Hematopoietic multipotent progenitor cell treated with erythropoietin and hydrocortisone succinate and interleukin-3 and kit ligand, for 8 days (in vitro differentiated cells): ENCODE data around the gene CFAP70.

Source experiments
- DNase-seq: peaks from one replicate; pipeline ENCODE4 v3.0.0-alpha.2; 2015

Gene CFAP70

GRCh38 chr10:73251683-73252444 is 106.8 kb downstream of the CFAP70 start:
- DNase-seq: peak; percentile 42

DNA sequence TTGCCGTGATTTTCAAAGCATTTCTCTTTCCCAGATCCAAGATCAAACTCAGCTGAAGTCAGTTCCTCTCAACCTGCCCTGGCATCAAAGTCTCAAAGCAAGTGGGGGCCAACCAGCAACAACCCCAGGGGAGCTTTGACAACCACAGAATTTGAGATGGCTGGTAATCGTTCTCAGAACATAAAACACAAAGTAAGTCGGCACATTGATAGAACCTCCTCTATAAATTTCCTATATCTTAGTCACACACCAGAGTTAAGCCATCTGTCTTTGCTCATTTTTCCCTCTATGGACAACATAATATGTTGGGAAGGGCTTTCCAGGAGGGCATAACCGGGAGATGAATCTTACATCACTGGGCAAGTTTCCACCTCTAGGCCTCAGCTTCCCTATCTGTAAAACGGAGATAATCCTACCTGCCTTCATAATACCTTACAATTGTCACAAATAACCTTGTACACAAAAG is 110.4 kb downstream of the CFAP70 start:
- no peak for DNase-seq

- DNase-seq: peak; percentile 37
Measured at GRCh38 chr10:73247509-73248258, 111.0 kb downstream of the CFAP70 start.

DNA sequence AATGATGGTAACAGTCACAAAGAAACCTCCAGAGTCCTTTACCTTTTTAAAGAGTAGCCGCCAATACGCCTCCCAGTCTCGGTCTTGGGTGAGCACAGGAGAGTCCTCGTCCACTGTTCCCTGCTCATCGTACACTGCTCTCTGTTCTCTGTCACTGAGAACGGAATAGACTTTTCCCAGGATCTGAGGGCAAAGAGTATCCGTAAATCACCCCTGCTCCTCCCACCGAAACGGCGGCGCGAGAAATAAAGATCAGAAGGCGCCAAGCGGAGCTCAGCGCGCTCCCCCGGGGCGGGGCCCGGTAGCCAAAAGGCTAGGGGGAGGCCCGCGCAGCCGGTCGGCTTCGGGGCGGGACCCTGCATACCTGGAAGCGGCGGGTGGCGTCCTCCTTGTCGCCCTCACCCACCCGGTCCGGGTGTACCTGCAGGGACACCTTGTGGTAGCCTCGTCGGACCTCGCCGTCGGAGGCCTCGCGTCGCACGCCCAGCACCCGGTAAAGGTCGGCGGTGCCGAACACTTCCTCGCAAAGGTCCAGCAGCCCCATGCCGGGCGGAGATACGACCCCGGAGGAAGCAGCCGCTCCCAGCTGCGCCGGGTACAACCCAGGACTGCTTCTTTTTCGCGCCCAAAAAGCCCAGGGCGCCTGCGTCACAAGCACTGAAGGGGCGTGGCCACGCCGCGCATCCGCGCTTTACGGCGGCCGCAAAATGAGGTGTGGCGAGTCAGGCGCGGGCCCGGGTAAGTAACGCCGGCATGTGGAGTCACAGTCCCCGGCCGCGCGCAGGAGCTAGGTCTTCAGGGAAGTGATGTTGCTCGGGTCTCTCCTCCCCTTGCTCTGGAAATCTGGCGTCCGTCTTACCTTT is 111.8 kb downstream of the CFAP70 start, which contains the start of gene DNAJC9:
DNAJC9 (minus strand) TSS at position 610 of the 863 bp plus-strand sequence; CDS start at position 544, 66 bp downstream.
- peak; percentile 95 for DNase-seq

DNA sequence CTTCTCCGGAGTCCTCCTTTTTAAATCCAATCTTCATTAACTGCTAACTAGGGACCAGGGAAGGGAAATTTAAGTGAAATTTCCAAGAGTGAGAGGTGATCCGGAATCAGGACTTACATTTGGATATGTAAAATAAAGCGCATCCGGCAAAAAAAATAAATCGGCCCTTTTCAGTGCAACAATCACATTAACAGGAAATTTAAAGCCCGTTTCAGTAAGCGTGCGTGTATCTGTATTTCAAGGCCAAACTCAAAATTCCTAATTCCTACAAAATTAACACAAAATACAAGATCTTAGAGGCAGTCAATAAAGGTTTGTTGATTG is 112.4 kb downstream of the CFAP70 start:
- DNase-seq: no peak

GRCh38 chr10:73244866-73245477 is 113.7 kb downstream of the CFAP70 start:
- DNase-seq: peak; percentile 98

DNA sequence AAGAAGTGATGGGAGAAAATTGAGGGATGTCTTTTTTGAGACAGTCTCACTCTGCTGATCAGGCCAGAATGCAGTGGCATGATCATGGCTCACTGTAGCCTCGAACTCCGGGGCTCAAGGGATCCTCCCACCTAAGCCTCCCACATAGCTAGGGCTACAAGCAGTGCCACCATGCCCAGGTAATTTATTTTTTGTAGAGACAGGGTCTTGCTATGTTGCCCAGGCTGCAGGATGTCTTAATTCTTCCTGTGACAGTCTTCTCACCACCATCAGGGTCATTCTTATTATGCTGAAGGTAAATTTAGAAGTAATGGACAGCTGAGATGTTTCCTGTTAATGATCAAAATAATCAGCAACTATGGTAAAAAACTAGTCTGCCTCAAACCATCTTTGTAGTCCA is 118.8 kb downstream of the CFAP70 start:
- DNase-seq: no peak

DNA sequence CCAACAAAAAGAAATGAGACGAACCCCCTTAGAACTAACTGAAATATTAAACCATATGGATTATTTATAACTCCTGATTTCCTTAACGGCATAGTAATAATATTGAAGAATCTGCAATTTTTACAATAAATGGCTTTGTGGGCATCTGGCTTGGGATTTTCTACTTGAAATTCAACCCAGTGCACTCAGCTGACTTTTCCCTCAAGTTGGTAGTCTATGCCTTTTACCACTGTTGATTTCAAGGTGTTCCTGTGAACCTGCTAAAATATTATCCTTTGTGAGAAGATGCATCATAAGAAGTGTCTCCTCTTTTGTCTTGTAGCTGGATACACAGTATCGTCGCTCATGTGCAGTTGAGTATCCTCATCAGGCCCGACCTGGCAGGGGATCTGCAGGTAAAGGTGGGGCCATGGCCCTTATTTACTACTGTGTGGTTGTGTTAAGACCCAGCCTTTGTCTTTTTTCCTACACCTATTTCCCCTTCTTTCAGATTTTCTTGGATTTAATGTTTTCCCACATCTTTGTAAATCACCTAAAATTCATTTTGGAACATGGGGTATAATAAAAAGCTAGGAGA is 119.6 kb downstream of the CFAP70 start:
- no peak for DNase-seq

GRCh38 chr10:73234695-73235094 is 124.0 kb downstream of the CFAP70 start:
- DNase-seq: no peak

DNA sequence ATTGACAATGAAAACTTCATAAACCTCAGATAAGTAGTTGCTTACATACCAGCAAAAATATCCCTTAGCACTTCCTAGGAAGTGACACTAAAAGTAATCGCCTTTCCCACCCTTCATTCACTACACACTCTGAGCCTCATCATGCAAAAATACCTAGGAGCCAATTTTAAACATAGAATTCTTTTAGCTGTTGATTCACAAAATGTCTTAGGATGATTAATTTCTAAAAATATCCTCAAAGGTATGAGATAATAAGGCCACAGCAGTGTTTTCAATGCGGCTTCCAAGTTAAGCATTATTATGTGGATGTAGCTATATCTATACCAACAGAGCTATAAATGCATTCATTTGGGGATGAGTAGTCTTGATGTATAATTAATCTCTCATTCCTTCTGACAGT is 124.8 kb downstream of the CFAP70 start:
- DNase-seq: no peak

- DNase-seq: peak; percentile 51
Measured at GRCh38 chr10:73232887-73233286, 125.8 kb downstream of the CFAP70 start.

DNA sequence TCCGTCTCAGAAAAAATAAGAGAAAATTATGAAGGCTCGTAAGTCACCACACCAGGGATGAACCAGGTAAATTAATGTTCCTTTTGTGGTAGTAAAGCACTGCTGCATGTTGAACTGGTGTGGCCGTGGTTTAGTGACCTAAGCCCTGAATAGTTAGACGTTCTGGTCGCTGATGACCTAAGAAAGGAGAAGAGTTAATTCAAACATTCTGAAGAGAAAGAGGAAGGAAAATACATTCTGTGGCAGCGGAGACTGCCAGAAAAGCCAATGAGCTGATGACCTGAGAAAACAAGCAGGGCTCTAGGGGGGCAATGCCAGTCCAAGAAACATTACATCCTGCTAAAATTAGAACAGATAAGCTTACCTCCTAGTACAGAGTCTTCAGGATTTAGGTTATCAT is 129.1 kb downstream of the CFAP70 start:
- no peak for DNase-seq

DNA sequence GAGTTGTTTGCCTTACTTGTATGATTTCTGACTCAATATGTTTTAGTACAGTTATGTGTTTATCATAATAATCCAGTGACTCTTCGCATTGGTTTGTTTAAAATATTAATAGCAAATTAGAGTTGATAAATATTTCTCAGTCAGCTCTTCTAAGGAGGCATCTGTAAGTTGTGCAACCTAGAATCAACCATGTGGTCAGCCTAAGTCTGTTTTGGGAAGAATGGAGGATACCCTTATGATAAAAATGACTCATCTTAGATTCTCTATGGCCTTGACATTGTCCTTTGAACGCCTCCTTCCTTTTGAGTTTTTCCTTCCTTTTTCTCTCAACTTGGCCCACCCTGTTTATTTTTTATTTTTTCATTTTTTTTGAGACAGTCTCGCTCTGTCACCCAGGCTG is 130.4 kb downstream of the CFAP70 start:
- DNase-seq: no peak

GRCh38 chr10:73226663-73227062 is 132.0 kb downstream of the CFAP70 start:
- DNase-seq: no peak

- DNase-seq: no peak
Measured at GRCh38 chr10:73225518-73225917, 133.1 kb downstream of the CFAP70 start.

- no peak for DNase-seq
Measured at GRCh38 chr10:73220989-73221388, 137.7 kb downstream of the CFAP70 start.

- DNase-seq: no peak
Measured at GRCh38 chr10:73219384-73219783, 139.3 kb downstream of the CFAP70 start.

- peak; percentile 61 for DNase-seq
Measured at GRCh38 chr10:73218431-73219191, 140.1 kb downstream of the CFAP70 start.

- no peak for DNase-seq
Measured at GRCh38 chr10:73217628-73218027, 141.0 kb downstream of the CFAP70 start.

DNA sequence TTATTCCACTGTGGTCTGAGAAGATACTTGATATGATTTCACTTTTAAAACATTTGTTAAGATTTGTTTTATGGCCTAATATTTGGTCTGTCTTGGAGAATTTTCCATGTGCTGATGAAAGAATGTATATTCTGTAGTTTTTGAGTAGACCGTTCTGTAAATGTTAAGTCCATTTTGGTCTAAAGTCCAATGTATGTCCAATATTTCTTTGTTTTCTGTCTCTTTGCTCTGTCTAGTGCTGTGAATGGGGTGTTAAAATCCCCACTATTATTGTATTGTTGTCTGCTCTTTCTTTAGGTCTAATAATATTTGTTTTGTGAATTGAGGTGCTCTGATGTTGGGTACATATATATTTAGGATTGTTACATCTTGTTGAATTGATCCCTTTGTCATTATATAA is 142.9 kb downstream of the CFAP70 start:
- DNase-seq: no peak

DNA sequence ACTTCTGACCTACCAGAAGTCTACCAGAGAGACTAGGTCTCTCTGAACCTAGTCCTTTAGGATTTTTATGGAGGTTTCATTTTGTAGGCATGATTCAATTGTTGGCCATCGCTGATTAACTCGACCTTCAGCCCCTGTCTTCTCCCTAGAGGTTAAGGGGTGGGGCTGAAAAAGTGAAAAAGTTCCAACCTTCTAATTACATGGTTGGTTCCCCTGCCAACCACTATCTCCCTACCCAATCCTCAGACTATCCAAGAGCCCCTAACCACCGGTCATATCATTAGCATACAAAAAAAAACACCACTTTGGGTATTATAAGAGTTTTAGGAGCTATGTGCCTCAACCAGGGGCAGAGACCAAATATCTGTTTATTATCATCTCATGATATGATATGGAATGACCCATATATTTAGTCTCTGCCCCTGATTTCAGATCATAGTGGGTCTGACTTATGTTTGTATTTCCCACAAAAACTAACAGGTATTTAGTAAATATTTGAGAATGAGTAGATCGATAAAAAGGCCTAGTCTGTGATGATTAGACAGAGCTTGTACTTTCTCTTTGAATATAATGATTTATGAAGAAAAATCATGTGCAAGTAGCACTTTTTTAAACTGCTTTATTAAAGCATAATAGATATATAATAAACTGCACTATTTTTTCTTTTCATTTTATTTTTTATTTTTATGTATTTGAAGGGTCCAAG is 147.4 kb downstream of the CFAP70 start:
- DNase-seq: no peak
